WTC11 (cell line): ENCODE data around the gene TMTC1.

Experiments
- NR2C2 ChIP-seq: sonication (generic); formaldehyde crosslinking; IDR thresholded peaks from 2 replicates; pipeline ENCODE4 v1.8.0; 2022; ENCODE audit warnings: mild to moderate bottlenecking, missing genetic modification reagents
- SP1 ChIP-seq: sonication (generic); formaldehyde crosslinking; conservative IDR thresholded peaks from 2 replicates; pipeline ENCODE4 v1.8.1; 2022; ENCODE audit warnings: missing genetic modification reagents
- ZNF396 ChIP-seq: fragments of 250-450 bp; sonication (Bioruptor Pico); IDR thresholded peaks from 2 replicates; pipeline ENCODE4 v1.8.0; 2021; ENCODE audit warnings: mild to moderate bottlenecking, moderate library complexity, borderline replicate concordance
- TF ChIP-seq, protein P1 (sequence below): fragments of 200-600 bp; IDR thresholded peaks from 2 replicates; pipeline ENCODE4 v1.8.0; 2022; ENCODE audit warnings: antibody characterized with exemption
- TF ChIP-seq, protein P2 (sequence below): sonication (generic); formaldehyde crosslinking; IDR thresholded peaks from 2 replicates; pipeline ENCODE4 v1.8.1; 2023; ENCODE audit warnings: mild to moderate bottlenecking, missing genetic modification reagents, moderate library complexity
- TF ChIP-seq, protein P3 (sequence below): sonication (generic); formaldehyde crosslinking; IDR thresholded peaks from 2 replicates; pipeline ENCODE4 v1.8.1; 2023; ENCODE audit warnings: mild to moderate bottlenecking, missing genetic modification reagents, borderline replicate concordance
- TF ChIP-seq, protein P4 (sequence below): sonication (generic); formaldehyde crosslinking; IDR thresholded peaks from 2 replicates; pipeline ENCODE4 v1.8.0; 2022; ENCODE audit warnings: mild to moderate bottlenecking, missing genetic modification reagents
- TF ChIP-seq, protein P5 (sequence below): sonication (generic); formaldehyde crosslinking; IDR thresholded peaks from 2 replicates; pipeline ENCODE4 v1.8.0; 2022; ENCODE audit warnings: mild to moderate bottlenecking, missing genetic modification reagents

DNA sequence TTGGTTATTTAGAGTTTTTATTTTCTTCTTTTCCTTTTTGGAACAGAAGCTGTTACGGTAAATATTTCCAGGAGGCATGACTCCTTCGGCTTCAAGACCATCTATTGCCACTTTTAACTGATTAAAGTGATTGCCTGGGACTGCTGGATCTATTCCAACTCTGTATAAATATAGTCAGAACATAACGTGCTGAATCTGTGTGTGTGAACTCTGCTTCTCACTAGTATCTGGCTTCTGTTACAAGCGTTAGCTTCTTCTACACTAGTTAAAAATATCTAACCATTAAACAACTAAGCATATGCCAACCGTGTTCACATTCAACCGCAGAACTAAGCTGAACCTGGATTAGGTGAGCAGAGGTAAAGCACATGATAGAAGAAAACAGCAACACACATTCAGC is 49.0 kb downstream of the TMTC1 start:
- TF ChIP-seq, protein P1, sequence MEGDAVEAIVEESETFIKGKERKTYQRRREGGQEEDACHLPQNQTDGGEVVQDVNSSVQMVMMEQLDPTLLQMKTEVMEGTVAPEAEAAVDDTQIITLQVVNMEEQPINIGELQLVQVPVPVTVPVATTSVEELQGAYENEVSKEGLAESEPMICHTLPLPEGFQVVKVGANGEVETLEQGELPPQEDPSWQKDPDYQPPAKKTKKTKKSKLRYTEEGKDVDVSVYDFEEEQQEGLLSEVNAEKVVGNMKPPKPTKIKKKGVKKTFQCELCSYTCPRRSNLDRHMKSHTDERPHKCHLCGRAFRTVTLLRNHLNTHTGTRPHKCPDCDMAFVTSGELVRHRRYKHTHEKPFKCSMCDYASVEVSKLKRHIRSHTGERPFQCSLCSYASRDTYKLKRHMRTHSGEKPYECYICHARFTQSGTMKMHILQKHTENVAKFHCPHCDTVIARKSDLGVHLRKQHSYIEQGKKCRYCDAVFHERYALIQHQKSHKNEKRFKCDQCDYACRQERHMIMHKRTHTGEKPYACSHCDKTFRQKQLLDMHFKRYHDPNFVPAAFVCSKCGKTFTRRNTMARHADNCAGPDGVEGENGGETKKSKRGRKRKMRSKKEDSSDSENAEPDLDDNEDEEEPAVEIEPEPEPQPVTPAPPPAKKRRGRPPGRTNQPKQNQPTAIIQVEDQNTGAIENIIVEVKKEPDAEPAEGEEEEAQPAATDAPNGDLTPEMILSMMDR, result no peak
- TF ChIP-seq, protein P2, sequence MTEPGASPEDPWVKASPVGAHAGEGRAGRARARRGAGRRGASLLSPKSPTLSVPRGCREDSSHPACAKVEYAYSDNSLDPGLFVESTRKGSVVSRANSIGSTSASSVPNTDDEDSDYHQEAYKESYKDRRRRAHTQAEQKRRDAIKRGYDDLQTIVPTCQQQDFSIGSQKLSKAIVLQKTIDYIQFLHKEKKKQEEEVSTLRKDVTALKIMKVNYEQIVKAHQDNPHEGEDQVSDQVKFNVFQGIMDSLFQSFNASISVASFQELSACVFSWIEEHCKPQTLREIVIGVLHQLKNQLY (CRISPR knock-in tag), result no peak
- TF ChIP-seq, protein P3, sequence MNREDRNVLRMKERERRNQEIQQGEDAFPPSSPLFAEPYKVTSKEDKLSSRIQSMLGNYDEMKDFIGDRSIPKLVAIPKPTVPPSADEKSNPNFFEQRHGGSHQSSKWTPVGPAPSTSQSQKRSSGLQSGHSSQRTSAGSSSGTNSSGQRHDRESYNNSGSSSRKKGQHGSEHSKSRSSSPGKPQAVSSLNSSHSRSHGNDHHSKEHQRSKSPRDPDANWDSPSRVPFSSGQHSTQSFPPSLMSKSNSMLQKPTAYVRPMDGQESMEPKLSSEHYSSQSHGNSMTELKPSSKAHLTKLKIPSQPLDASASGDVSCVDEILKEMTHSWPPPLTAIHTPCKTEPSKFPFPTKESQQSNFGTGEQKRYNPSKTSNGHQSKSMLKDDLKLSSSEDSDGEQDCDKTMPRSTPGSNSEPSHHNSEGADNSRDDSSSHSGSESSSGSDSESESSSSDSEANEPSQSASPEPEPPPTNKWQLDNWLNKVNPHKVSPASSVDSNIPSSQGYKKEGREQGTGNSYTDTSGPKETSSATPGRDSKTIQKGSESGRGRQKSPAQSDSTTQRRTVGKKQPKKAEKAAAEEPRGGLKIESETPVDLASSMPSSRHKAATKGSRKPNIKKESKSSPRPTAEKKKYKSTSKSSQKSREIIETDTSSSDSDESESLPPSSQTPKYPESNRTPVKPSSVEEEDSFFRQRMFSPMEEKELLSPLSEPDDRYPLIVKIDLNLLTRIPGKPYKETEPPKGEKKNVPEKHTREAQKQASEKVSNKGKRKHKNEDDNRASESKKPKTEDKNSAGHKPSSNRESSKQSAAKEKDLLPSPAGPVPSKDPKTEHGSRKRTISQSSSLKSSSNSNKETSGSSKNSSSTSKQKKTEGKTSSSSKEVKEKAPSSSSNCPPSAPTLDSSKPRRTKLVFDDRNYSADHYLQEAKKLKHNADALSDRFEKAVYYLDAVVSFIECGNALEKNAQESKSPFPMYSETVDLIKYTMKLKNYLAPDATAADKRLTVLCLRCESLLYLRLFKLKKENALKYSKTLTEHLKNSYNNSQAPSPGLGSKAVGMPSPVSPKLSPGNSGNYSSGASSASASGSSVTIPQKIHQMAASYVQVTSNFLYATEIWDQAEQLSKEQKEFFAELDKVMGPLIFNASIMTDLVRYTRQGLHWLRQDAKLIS, result no peak
- TF ChIP-seq NR2C2 (CRISPR knock-in tag) (no peak), ZNF396 (CRISPR knock-in tag) (no peak), SP1 (CRISPR knock-in tag) (no peak)
- TF ChIP-seq, protein P4, sequence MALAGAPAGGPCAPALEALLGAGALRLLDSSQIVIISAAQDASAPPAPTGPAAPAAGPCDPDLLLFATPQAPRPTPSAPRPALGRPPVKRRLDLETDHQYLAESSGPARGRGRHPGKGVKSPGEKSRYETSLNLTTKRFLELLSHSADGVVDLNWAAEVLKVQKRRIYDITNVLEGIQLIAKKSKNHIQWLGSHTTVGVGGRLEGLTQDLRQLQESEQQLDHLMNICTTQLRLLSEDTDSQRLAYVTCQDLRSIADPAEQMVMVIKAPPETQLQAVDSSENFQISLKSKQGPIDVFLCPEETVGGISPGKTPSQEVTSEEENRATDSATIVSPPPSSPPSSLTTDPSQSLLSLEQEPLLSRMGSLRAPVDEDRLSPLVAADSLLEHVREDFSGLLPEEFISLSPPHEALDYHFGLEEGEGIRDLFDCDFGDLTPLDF (CRISPR knock-in tag), result no peak
- TF ChIP-seq, protein P5, sequence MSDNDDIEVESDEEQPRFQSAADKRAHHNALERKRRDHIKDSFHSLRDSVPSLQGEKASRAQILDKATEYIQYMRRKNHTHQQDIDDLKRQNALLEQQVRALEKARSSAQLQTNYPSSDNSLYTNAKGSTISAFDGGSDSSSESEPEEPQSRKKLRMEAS (CRISPR knock-in tag), result no peak
